ENCODE results near the gene CSTF2T.
"Not testable (repeated sequence)": the region's sequence is repeated elsewhere in the genome, so short reads cannot be mapped to it uniquely, and the experiment has no call there.

The CSTF2T gene

DNA sequence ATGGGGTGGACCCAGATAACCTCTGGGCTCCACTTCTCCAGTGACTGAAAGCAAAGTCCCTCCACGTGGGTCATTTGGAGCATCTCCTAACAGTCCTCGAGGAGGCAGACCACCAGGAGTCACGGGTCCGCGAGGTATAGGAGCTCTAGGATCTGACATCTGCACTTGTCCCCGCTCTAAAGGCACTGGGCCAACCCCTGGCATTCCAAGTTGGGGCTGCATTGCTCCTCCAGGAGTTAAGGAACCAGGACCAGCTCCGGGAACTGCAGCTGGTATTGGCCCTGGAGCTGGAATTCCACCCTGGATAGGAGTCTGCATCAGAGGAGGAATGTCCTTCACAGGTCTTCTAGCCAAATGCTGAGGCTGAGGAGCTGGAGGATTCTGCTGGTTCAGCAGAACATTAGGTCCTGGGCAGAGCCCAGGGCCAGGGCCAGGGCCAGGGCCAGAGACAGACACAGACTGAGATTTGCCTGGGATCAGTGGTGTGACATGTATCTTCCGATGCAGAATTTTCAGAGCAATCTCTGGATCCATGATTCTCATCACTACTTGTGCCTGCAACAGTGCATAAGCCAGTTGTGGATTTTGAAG lies 827 bp downstream of the CSTF2T start:
- DNase-seq (ENCODE audit: low read depth in 2 of 2) = no peak

- DNase-seq (ENCODE audit: low read depth in 2 of 2) = no peak
These were observed 3.1 kb downstream of the CSTF2T start for GRCh38 chr10:51696251-51696650.

DNA sequence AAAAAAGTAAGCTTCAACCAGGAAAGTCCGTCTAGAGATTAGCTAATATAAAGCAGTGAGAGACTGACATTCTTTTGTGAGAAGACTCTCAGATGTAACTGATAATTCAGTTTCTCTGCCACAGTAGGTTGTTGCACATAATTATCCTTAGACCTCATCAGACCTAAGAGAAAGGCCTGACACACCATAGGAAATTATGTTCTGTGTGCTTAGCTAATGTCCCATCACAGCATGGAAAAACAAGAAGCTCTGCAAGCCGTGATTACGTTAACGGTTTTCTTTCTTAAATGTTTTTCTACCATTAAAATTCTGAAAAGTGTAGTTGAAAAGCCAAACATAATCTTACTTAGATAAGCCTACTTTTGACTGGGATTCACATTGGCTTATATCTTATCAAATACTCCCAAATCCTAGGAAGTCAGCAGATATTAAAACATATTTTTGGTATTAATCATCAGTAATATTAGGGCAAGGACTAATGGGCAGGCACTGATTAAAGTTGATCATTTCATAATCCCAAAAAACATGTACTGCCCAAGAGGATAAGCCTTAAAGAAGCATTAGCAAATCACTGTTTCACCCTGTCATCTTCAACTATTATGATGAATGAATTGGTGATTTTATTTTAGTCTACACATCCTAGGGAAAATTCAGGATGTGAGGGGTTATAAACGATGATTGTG lies 5.2 kb downstream of the CSTF2T start:
- DNase-seq (ENCODE audit: low read depth in 2 of 2) = no peak

DNA sequence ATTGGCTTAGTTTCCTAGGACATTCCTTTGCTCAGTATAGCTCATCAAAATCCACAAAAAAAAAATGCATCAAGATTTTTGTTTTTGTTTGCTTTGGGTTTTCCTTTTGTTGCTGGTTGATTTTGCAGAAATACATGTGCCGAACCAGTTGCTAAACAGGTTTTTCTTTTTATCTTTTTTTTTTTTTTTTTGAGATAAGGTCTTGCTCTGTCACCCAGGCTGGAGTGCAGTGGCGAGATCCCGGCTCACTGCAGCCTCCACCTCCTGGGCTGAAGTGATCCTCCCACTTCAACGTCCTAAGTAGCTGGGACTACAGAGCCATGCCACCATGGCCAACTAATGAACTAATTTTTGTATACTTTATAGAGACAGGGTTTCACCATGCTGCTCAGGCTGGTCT lies 8.3 kb downstream of the CSTF2T start:
- no peak for DNase-seq (ENCODE audit: low read depth in 2 of 2)

- no peak for DNase-seq (ENCODE audit: low read depth in 2 of 2)
These were observed 9.9 kb downstream of the CSTF2T start for GRCh38 chr10:51689536-51689935.

DNA sequence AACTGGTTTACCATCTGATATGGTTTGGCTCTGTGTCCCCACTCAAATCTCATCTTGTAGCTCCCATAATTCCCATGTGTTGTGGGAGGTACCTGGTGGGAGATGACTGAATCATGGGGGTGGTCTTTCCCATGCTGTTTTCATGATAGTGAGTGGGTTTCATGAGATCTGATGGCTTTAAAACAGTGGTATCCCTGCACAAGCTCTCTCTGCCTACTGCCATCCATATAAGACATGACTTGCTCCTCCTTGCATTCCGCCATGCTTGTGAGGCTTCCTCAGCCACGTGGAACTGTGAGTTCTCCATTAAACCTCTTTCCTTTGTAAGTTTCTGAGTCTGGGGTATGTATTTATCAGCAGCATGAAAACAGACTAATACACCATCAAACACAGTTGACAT lies 10.6 kb downstream of the CSTF2T start:
- not testable (repeated sequence) for DNase-seq (ENCODE audit: low read depth in 2 of 2)

GRCh38 chr10:51687296-51687695 lies 12.1 kb downstream of the CSTF2T start:
- no peak for DNase-seq (ENCODE audit: low read depth in 2 of 2)

DNA sequence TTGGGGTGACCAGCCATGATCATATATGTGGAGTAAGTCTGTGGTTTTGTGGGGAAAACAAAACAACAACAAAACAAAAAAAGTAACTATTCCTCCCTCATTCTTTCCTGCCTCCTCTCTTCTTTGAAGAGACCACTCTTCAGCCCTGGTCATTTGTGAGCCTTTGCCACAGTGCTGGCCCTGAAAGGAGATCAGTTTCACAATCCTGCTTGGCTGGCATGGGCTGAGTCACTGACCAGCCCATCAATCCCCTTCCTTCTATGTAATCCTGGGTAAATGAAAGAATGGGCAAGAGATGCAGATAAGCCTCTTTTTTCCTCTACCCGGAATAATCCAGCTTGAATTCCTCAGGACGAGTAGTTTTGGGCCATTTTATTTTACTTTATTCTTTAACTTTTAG lies 13.6 kb downstream of the CSTF2T start:
- DNase-seq (ENCODE audit: low read depth in 2 of 2) = no peak

DNA sequence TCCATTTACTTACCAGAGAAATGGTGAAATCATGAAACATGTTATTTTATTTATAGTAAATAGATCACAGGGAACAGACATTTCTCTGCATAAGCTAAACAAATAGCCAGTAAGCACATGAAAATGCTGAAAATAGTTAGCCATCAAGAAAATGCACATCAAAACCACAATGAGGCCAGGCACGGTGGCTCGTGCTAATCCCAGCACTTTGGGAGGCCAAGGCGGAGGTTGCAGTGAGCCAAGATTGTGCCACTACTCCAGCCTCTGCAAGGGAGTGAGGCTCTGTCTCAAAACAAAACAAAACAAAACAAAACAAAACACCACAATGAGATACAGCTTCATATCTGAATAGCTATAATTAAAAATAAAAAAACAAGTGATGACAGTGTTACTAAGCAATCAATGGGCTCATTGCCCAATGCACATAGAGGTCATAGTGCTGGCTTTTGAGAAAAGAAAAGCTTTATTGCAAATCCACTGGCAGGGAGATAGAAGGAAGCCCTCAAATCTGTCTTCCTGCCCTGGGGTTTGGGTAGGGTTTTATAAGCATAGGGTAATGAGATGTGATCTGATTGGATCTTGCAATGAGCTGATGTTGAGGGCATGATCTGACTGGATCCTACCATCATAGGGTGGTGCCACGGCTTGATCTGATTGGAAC lies 16.2 kb downstream of the CSTF2T start:
- DNase-seq (ENCODE audit: low read depth in 2 of 2) = no peak

GRCh38 chr10:51679841-51680240 lies 19.6 kb downstream of the CSTF2T start:
- no peak for DNase-seq (ENCODE audit: low read depth in 2 of 2)

DNA sequence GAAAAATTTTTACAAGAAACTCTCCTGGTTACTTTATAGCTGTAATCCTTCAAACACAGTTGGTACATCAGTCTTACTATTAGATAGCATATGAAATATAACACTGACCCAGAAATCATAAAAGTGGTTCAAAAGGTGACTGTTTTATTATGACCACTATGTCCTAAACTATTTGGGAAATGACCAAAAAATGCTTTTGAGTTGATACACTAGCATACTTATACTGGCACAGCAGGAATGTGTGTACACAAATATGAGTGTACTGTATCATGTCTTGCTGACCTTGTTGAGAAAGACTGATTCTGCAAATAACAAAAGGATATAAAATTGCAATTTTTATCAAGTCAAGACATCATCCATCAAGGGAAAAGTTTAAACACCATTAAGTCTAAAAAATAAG lies 24.3 kb downstream of the CSTF2T start:
- DNase-seq (ENCODE audit: low read depth in 2 of 2) = no peak

GRCh38 chr10:51672039-51672535 lies 27.3 kb downstream of the CSTF2T start:
- DNase-seq (ENCODE audit: low read depth in 2 of 2) = no peak

DNA sequence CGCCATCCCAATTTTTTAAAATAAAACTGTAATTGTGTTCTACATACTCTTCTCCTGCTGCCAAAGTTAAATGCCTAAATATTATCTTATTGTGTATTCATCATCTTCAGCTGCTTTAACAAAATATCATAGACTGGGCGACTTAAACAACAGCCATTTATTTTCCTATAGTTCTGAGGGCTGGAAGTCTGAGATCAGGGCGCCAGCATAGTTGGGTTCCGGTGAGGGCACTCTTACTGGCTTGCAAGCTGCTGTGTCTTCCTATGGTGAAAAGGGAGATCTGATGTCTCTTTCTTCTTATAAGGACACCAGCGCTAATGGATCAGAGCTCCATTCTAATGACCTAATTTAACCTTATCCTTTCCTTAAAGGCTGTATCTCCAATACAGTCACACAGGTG lies 30.4 kb downstream of the CSTF2T start:
- no peak for DNase-seq (ENCODE audit: low read depth in 2 of 2)

GRCh38 chr10:51668336-51668689 lies 31.1 kb downstream of the CSTF2T start:
- DNase-seq (ENCODE audit: low read depth in 2 of 2) = no peak

DNA sequence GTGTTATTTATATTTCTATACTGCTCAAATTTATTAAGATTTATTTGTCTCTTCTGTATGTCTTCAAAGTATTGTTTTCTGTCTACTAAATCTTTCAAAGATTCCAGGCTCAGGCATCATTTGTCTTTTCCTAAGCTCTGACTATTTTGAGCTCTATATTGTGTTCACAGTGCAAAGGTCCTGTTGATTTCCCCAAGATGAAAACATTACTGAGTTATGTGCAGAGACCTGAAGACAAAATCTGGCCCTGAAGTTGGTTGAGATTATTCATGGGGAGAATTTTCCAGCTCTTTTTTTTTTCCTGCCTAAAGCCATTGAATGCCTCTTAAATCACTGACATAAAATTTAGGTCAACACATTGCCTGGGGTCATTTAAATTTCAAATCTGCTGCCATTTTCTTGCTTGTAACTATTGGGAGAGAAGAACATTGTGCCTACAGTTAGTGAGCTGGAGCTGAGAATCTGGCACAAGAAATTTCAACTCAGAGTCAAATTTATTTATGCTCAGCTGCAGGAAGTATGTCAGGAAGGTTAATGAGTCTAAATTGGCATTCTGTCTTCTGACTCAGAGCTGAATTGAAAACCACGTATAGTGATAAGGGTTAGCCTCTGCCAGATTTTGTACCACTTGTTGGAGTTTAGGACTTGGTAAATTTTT lies 31.6 kb downstream of the CSTF2T start:
- no peak for DNase-seq (ENCODE audit: low read depth in 2 of 2)

- no peak for DNase-seq (ENCODE audit: low read depth in 2 of 2)
These were observed 32.9 kb downstream of the CSTF2T start for GRCh38 chr10:51666456-51666855.

GRCh38 chr10:51663086-51663485 lies 36.3 kb downstream of the CSTF2T start:
- DNase-seq (ENCODE audit: low read depth in 2 of 2) = no peak

DNA sequence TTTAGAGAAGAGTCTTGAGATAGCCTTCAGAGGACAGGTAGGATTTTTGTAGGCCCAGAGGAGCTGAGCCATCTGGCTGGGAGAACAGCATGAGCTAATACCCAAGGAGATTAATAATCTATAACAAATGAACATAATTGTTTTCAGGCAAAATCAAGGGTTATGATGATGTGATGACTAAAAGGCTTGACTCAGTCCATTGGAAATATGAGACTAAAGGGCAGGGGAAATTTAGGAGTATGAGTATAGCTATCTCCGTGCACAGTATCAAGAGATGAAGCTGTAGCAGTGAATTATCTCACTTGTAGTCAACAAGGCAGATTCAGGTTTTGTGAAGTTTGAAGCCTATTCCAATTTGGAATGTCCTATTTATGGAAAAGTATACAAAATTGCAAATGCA lies 40.1 kb downstream of the CSTF2T start:
- DNase-seq (ENCODE audit: low read depth in 2 of 2) = no peak

- DNase-seq (ENCODE audit: low read depth in 2 of 2) = no peak
These were observed 41.4 kb downstream of the CSTF2T start for GRCh38 chr10:51658000-51658399.

- DNase-seq (ENCODE audit: low read depth in 2 of 2) = no peak
These were observed 42.9 kb downstream of the CSTF2T start for GRCh38 chr10:51656503-51656902.

DNA sequence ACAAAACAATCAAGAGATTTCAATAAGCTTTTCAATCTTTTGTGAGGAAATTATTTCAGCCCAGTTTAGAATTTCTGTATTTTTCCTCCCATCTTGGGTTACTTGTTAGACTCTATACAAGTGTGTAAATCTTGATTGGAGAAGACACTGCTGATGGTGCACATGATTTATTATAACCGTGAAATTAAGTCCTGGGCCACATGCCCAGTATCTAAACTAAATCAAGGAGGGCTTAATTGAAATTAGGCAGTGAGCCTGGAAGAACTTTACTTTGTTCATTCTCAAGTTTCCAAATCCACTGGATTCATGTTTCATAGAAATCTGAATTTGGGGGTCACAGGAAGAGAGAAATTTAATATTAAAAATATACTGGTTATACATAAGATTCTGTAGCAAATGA lies 44.5 kb downstream of the CSTF2T start:
- no peak for DNase-seq (ENCODE audit: low read depth in 2 of 2)

- DNase-seq (ENCODE audit: low read depth in 2 of 2) = no peak
These were observed 46.4 kb downstream of the CSTF2T start for GRCh38 chr10:51653025-51653424.

GRCh38 chr10:51651063-51651462 lies 48.3 kb downstream of the CSTF2T start:
- no peak for DNase-seq (ENCODE audit: low read depth in 2 of 2)
